T-helper 2 cell treated with Interferon-gamma antibody and Interleukin-4, amounts not matched to agents 5 μg/mL and 100 μg/mL, for 36 hours (primary cell): ENCODE results near the gene MTERF1.

Experiments used
- DNase-seq: peaks from one replicate; pipeline ENCODE4 v3.0.0; 2021; ENCODE audit warnings: low spot score
- H3K27ac Mint-ChIP-seq: one replicate; pipeline ENCODE4 v1.8.0; 2021; ENCODE audit warnings: mild to moderate bottlenecking, mixed read lengths
- H3K27me3 Mint-ChIP-seq: one replicate; pipeline ENCODE4 v1.8.0; 2021; ENCODE audit warnings: low read depth, mixed read lengths
- H3K36me3 Mint-ChIP-seq: one replicate; pipeline ENCODE4 v1.8.0; 2021; ENCODE audit warnings: low read depth, mixed read lengths
- H3K4me1 Mint-ChIP-seq: one replicate; pipeline ENCODE4 v1.8.0; 2021; ENCODE audit warnings: low read depth, mixed read lengths
- H3K4me3 Mint-ChIP-seq: one replicate; pipeline ENCODE4 v1.8.0; 2022; ENCODE audit warnings: mild to moderate bottlenecking, moderate library complexity, mixed read lengths
- H3K9me3 Mint-ChIP-seq: one replicate; pipeline ENCODE4 v1.8.0; 2021; ENCODE audit warnings: mixed read lengths

MTERF1 gene

GRCh38 chr7:91835091-91835825, 45.2 kb downstream of the MTERF1 start:
- Mint-ChIP-seq H3K36me3 (no peaks in the 10 kb centered on the region), H3K27me3 (no peaks in the 10 kb centered on the region), H3K27ac (no peak overlapping the region), H3K9me3 (no peaks in the 10 kb centered on the region), H3K4me3 (no peak overlapping the region), H3K4me1 (no peaks in the 10 kb centered on the region)
- no peak for DNase-seq

GRCh38 chr7:91832493-91833045, 47.9 kb downstream of the MTERF1 start:
- Mint-ChIP-seq H3K9me3 (no peaks in the 10 kb centered on the region), H3K4me1 (no peaks in the 10 kb centered on the region), H3K36me3 (no peaks in the 10 kb centered on the region), H3K27ac (no peak overlapping the region), H3K4me3 (no peak overlapping the region), H3K27me3 (no peaks in the 10 kb centered on the region)
- DNase-seq = no peak

- Mint-ChIP-seq H3K27me3 (no peaks in the 10 kb centered on the region), H3K4me3 (no peak overlapping the region), H3K4me1 (no peaks in the 10 kb centered on the region), H3K9me3 (peaks cover 3% of the 10 kb centered on the region), H3K36me3 (no peaks in the 10 kb centered on the region), H3K27ac (no peak overlapping the region)
- DNase-seq = no peak
These were observed 53.3 kb downstream of the MTERF1 start for GRCh38 chr7:91827169-91827568.

- Mint-ChIP-seq H3K27me3 (no peaks in the 10 kb centered on the region), H3K36me3 (no peaks in the 10 kb centered on the region), H3K9me3 (peaks cover 3% of the 10 kb centered on the region), H3K27ac (no peak overlapping the region), H3K4me3 (no peak overlapping the region), H3K4me1 (no peaks in the 10 kb centered on the region)
- DNase-seq = no peak
These were observed 54.1 kb downstream of the MTERF1 start for GRCh38 chr7:91826377-91826776.

GRCh38 chr7:91824201-91824600, 56.3 kb downstream of the MTERF1 start:
- Mint-ChIP-seq H3K27ac (no peak overlapping the region), H3K4me3 (no peak overlapping the region), H3K9me3 (peaks cover 3% of the 10 kb centered on the region), H3K36me3 (no peaks in the 10 kb centered on the region), H3K4me1 (no peaks in the 10 kb centered on the region), H3K27me3 (no peaks in the 10 kb centered on the region)
- no peak for DNase-seq
